Skin of body (tissue), 2 donors: ENCODE measurements around the gene CDK6. TPM values are rescaled to one million over a fixed set of nuclear protein-coding genes. Genes with fewer than 3 reads are reported as not detected.

Source experiments
- DNase-seq: peaks from one replicate; lab custom pipeline; 2025; lab: John Stamatoyannopoulos, UW
- total RNA-seq: library from RNA; depleted of rRNA; stranded (reverse); fragments of >200 nt; gene quantifications from one replicate; pipeline ENCODE4 v1.2.3, GENCODE V29; 2014

Gene CDK6
- total RNA-seq, 1 donor from 2014 or later, result 58.8 TPM

- DNase-seq, result no peak
Observed at GRCh38 chr7:92794831-92795230, 41.5 kb downstream of the CDK6 start.

GRCh38 chr7:92794391-92794790, 42.0 kb downstream of the CDK6 start:
- DNase-seq, result no peak

GRCh38 chr7:92793656-92794205, 42.6 kb downstream of the CDK6 start:
- no peak for DNase-seq

DNA sequence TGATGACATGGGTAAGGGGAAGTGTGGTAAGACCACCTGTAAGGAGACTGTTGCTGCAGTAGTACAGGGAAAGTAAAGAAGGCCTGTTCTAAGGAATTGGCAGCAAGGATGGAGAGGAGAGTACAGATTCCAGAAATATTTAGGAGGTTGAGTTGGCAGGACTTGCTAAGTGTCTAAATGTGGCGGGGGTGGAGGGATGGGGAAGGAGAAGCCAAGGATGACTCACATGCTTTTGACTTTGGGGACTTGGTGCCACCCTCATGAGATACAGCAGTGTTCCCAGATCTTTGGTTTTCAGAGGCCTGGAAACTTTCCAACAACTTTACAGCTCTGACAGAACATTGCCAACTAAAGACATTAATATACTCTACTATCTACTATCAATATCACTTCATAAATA, 45.4 kb downstream of the CDK6 start:
- no peak for DNase-seq

GRCh38 chr7:92788559-92789183, 47.7 kb downstream of the CDK6 start:
- no peak for DNase-seq

- DNase-seq, result peak; percentile 27
Observed at GRCh38 chr7:92785923-92786322, 50.5 kb downstream of the CDK6 start.

DNA sequence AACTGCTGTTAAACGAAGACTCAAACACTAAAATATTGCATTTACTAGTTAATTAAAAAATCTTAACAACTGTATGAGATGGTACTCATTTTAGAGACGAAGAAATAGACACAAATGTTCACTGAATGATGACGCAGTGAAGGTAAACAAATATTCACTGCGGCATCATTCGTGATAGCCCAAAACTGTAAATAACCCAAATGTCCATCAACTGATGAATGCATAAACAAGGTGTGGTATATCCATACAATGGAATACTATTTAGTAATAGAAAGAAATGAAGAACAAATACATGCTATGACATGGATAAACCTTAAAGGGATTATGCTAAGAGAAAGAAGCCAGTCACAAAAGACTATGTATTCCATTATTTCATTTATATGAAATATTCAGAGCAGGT, 51.4 kb downstream of the CDK6 start:
- no peak for DNase-seq

DNA sequence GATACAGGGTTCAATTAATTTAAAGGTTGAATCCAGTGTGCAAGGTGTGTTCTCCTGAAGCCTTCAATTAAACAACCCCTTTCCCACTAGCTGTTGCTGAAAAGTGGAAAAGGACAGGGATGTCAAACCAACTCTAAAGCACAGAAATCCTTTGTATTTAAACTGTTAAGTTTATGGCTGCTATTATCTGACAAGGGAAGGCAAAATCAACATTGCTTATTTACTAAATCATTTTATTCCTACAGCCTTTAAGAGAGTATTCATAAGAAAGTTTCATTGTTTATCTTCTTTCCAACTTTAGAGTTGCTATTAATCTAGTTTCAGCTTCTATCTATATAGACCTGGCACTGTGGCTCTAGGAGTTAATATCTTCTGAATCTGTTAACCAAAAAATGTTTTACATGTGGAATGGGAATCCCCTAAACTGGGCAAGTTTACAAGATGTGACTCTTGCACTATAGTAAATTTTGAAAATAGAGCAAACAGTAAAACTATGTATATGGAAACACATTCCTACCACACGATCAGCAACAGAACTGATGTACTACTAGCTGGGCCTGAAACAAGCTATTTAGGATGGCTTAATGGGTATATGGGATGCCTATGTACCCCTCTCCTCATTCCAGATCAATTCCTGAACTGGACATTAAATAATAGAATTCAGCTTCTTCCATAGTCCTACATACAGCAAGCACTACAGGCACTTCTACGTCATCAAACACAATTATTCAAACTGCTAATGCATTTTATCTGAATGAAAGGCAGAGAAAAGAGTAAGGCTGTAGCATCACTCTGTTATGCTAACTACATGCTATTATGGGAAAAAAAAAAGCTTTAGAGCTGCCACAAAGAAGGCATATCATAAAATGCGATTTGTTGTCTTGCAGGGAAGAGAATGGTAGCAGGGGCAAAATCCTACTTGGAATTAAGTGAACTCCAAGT, 52.8 kb downstream of the CDK6 start:
- DNase-seq, result no peak

DNA sequence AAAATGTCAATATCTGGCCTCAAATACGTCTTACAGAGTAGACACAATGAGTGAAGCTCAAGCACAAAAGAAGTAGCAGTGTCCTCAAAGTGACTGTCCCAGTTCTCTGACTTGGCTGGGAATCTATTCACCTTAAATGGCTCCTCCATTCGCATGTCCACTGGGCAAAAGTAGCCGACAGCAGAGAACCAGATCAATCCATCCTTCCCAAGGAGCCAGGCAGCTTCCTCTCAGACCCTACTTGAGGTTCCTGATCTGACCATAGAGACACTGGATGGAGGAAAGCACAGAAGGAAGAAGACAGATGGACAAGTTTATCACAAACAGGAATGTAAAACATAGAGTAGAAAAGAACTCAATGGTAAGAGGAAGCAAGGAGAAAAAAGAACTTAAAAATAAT, 53.5 kb downstream of the CDK6 start:
- DNase-seq, result no peak

- DNase-seq, result no peak
Observed at GRCh38 chr7:92782236-92782635, 54.1 kb downstream of the CDK6 start.

GRCh38 chr7:92781117-92781720, 55.2 kb downstream of the CDK6 start:
- DNase-seq, result peak; percentile 87

GRCh38 chr7:92778972-92779371, 57.4 kb downstream of the CDK6 start:
- DNase-seq, result no peak

DNA sequence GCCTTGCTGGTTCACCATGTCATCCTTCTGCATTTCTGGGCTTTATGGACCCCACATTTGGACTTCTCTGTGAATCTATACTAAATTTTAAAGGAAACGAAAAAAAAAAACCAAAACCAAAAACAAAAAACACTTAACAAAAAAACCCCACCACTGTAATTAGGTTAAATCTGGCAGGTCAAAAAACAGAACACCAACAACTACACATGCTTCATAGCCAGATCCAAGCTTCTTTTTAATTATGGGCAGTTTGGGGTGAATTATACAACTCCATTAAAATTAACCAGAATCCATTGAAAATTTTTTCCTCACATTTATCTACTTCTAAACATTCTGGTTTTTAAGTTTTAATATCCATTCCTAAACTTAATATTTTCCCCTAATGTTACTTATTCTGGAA, 58.4 kb downstream of the CDK6 start:
- DNase-seq, result no peak

DNA sequence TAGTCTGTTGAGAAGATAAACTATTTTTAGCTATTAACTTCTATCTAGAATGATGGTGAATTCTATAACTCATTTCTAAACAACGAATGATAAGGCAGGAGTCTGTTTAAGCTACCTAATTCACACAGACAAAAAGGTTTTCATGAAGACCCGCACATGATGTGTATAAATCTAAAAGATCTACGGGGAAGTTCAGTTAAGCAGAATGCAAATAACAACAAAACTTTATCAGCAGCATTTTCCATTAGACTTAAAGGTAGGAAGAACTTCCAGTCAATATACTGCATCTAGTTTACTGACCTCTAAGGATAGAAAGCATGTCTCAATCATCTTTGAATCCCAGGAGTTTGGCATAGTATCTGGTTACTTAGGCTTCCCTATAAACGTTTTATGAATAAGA, 62.6 kb downstream of the CDK6 start:
- no peak for DNase-seq

GRCh38 chr7:92769844-92770243, 66.5 kb downstream of the CDK6 start:
- DNase-seq, result no peak

DNA sequence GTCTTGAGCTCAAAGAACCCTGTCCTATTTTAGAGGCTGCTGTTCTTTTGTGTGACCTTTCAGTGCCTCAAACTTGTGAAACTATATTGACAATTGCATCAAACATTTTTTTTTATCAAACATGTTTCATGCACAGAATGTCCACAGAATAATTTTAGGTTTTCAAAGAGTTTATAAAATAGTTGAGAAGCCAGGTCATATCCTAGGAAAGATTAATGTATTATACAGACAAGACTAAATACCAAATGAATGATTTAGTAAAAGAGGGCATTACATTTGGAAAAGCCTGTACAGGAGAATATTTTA, 67.0 kb downstream of the CDK6 start:
- DNase-seq, result no peak

DNA sequence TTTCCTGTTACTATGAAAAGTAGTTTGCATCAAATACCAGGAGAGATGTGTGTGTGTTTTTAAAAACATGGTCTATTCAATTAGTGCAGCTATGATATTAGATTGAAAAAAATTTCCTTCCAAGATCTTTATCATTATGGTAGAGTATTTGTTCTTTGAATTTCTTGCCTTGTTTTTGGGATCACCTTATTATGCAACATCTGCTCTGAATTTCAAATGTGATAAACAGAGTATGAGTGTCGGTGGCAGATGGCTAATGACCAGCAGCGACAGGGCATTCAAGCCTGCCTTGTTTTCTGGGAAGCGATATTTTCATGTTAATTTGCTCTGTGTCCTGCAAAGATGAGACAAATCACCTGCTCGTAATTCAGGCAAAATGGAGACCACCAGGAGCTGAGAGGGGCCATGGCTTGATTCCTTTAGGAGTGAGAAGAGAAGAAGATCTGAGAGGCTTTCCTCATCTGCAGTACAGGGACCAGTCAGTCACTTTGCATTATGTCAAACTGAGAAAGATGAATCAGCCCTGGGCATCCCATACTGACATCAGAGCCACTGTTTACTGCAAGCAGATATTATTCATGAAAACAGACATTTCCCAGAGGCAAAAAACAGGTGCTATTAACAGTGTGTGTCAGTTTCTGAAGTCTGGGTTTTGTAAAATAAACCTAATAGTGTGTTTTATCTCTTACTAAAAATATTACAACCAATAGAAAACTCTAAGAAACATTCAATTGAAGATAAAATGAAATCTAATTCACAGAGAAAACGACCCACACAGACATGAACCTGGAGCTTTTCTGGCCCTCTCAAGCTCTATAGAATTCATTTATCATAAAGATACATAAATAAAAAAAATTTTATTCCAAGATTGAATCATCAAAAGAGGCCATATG, 67.6 kb downstream of the CDK6 start:
- no peak for DNase-seq

- DNase-seq, result no peak
Observed at GRCh38 chr7:92767437-92767836, 68.9 kb downstream of the CDK6 start.

DNA sequence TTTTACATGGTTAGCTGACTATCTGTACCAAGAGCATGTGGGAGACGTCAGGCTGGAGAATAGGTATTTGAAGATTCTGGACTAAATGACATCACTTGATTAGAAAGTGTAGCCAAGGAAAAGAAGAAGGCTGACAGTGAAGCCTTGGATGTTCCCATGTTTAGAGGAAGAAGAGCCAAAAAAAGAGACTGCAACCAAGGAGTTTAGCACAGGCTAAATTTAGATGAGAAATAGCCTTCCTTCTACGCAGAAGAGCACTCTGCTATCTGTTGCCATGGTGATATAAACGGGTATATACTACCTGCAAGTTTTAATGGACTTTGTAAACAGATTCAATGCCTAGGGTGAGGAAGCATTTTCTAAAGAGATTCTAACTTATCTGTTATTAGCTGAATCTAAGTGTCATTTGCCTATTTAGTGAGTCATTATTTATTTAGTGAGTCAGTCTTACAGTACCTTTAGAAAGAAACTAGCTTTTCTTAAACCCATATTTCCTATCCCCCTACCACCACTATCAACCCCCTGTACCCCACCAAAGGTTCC, 69.8 kb downstream of the CDK6 start:
- DNase-seq, result no peak

- no peak for DNase-seq
Observed at GRCh38 chr7:92765725-92766124, 70.6 kb downstream of the CDK6 start.
